HG03039 (cell line): Measurements from ENCODE around the gene WDR46.

Source experiments
- ATAC-seq: cut with Tn5 transposase; IDR thresholded peaks from one replicate; pipeline ENCODE4 v1.9.1; 2021; ENCODE audit warnings: mild to moderate bottlenecking, moderate library complexity; ENCODE audit not compliant: unreplicated experiment

WDR46 gene

GRCh38 chr6:33288921-33289783 lies at the start of gene WDR46, which contains the start of gene PFDN6:
Gene WDR46 (minus strand): TSS chr6:33289239. CDS start chr6:33289170, 69 bp downstream.
Gene PFDN6 (plus strand): TSS chr6:33289601. CDS start chr6:33289857, 256 bp downstream.
- ATAC-seq: peak; percentile 75

GRCh38 chr6:33336495-33336894 lies 47.5 kb upstream of the WDR46 start:
- ATAC-seq: no peak

GRCh38 chr6:33335916-33336315 lies 46.9 kb upstream of the WDR46 start:
- ATAC-seq: no peak

GRCh38 chr6:33333666-33334065 lies 44.6 kb upstream of the WDR46 start:
- no peak for ATAC-seq

GRCh38 chr6:33330736-33331135 lies 41.7 kb upstream of the WDR46 start:
- no peak for ATAC-seq

GRCh38 chr6:33329058-33329457 lies 40.0 kb upstream of the WDR46 start:
- no peak for ATAC-seq

- no peak for ATAC-seq
Measured at GRCh38 chr6:33324125-33324524, 35.1 kb upstream of the WDR46 start.

GRCh38 chr6:33323623-33323948 lies 34.5 kb upstream of the WDR46 start:
- ATAC-seq: peak; percentile 4

GRCh38 chr6:33321227-33321626 lies 32.2 kb upstream of the WDR46 start:
- no peak for ATAC-seq

- ATAC-seq: no peak
Measured at GRCh38 chr6:33320315-33321181, 31.5 kb upstream of the WDR46 start.

- ATAC-seq: no peak
Measured at GRCh38 chr6:33319939-33320314, 30.9 kb upstream of the WDR46 start.

- no peak for ATAC-seq
Measured at GRCh38 chr6:33318426-33319073, 29.5 kb upstream of the WDR46 start.

GRCh38 chr6:33317669-33318425 lies 28.8 kb upstream of the WDR46 start, which contains the start of gene ZBTB22:
Gene ZBTB22 (minus strand): TSS chr6:33317744. CDS start chr6:33316916, 828 bp downstream.
- peak; percentile 38 for ATAC-seq

- ATAC-seq: no peak
Measured at GRCh38 chr6:33317419-33317668, 28.3 kb upstream of the WDR46 start.

- ATAC-seq: no peak
Measured at GRCh38 chr6:33316603-33317418, 27.8 kb upstream of the WDR46 start.

GRCh38 chr6:33315793-33316602 lies 27.0 kb upstream of the WDR46 start:
- no peak for ATAC-seq

- ATAC-seq: no peak
Measured at GRCh38 chr6:33314943-33315792, 26.1 kb upstream of the WDR46 start.

- ATAC-seq: no peak
Measured at GRCh38 chr6:33314515-33314942, 25.5 kb upstream of the WDR46 start.
